ENCODE results near the gene FBN2.

GRCh38 chr5:128236334-128236733, 301.7 kb downstream of the FBN2 start:
- TF ChIP-seq GATA2 (IDR thresholded peaks at IDR 0.05; ENCODE audit: low read depth, low read length) (no peak), GATA3 (IDR thresholded peaks at IDR 0.05; ENCODE audit: low read depth, low read length) (no peak)

All from SH-SY5Y (cell line).